ENCODE data around the gene TCF7L2.

The TCF7L2 gene

DNA sequence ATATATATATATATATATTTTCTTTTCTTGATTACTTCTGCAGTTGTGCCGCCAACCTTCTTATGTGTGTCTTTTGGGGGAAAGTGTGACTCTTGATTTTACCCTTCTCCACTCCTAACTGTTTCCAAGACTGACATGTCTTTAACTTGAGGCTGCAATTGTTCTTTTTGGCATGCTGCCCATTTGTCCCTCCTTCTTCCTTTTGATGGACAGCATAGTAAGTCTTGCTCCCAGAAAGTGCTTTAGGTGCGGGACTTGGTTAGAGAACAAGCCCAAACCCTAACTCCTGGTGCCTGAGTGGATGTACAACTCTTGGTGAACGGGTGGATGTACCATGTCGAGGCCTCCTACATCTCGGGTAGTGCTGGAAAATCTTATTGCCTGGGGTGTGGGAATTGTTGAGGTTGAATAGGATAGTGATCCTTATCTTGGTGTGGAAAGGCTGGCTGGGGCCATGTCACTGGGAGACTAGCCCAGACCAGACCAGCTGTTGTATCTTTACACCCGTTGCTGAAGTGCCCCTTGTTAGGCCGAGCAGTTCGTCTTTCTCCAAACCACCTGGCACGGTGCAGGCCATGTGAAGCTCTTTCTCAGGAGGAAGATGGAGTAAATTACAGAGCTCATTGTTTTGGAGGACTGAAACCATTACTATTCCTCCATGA is 16.3 kb downstream of the TCF7L2 start:
- no peak for DNase-seq (ENCODE audit: low read depth in 3 of 3)

DNA sequence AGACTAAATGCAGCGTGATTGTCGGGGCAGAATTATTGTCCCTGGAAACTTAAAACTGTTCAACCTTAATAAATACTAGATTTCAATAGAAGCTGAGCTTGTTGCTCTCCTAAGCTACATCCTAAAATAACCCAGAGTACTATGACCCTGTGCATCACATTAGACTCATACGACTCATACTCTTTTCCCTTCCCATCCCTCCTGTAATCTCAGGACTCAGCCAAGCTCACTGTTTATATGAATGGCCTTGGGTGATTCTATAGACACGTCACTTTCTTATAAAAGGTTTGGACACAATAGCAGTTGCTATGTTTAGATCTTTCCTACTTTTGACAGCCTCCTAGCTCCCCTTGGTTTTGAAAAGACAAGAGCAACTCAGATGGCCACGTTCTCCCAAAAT is 17.2 kb downstream of the TCF7L2 start:
- DNase-seq (ENCODE audit: low read depth in 3 of 3) = no peak

DNA sequence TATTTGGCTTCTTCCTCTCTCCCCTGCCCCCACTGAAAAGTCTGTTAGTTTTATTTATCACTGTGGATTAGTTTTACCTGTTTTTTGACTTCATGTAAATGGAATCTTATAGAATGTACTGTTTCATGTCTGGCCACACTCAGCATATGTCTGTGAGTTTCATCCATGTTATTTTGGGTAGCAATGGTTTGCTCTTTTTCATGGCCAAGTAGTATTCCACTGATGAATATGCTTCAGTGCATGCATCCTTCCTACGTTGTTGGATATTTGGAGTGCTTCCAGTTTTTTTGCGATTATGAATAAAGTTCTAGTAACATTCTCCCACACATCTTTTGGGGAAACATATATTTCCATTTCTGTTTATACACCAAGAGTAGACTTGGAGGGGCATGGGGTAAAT is 19.1 kb downstream of the TCF7L2 start:
- DNase-seq (ENCODE audit: low read depth in 3 of 3) = no peak

DNA sequence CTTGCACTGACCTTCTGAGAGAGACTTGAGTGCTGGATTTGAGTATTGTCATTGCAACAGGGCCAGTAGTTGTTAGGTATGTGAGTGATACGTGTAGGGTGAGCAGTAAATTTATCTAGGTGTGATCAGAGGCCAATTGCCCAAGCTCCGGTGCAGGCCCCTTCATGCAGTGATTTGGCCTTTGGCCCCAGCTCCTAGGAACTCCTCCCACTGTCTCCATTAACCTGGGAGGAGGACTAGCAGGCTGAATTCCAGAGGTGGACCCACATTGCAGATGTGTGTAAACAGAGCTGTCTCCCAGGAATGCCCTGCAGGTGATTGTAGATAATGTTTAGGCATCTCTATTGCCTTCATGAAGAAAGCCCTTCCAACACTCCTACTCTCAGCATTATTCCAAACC is 19.5 kb downstream of the TCF7L2 start:
- DNase-seq (ENCODE audit: low read depth in 3 of 3) = no peak

DNA sequence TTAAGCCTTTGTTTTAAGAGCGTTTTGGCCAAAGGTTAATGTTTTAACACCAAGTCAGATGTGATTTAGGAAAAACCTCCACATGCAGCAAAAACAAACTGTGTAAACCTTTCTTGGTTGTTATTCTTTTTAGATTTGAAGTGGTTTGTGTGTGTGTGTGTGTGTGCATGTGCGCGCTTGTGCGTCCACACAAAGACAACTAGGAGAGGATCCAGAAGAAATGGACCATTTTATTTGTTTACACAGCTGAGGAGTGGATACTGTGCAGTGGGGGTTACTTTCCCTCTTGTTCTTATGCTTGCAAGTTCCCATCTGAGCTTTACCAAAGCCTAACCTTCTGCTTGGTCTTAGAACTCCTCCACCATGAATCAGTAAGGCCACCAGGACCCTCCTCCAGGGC is 20.0 kb downstream of the TCF7L2 start:
- DNase-seq (ENCODE audit: low read depth in 3 of 3) = no peak

DNA sequence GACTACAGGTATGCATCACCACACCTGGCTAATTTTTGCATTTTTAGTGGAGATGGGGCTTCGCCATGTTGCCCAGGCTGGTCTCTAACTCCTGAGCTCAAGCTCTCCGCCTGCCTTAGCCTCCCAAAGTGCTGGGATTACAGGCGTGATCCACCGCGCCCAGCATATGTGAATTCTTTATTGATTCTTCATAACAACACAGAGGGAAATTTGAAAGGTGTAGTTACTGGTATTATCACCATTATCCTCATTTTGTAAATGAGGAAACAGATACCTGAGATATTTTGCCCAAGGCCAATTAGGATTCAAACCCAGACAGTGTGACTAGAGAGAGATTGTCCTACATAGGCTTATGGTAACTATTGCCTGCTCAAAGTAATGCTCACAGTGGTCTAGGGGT is 22.6 kb downstream of the TCF7L2 start:
- DNase-seq (ENCODE audit: low read depth in 3 of 3) = no peak

DNA sequence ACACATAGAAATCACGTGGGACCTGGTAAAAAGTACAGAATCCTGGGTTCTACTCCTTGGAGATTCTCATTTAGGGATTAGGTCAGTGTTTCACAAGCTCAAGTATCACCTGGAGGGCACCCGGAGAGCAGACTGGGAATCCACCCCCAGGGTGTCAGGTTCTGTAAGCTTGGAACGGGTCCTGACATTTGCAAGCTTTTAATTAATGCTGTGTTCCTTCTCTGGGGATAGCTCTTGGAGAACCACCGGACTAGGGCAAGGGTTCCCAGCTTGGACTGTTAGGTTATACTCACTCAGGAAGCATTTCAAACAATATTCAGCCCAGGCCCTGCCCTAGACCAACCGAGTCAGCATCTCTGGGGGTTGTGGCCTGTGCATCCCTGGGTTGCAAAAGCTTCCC is 23.0 kb downstream of the TCF7L2 start:
- no peak for DNase-seq (ENCODE audit: low read depth in 3 of 3)

DNA sequence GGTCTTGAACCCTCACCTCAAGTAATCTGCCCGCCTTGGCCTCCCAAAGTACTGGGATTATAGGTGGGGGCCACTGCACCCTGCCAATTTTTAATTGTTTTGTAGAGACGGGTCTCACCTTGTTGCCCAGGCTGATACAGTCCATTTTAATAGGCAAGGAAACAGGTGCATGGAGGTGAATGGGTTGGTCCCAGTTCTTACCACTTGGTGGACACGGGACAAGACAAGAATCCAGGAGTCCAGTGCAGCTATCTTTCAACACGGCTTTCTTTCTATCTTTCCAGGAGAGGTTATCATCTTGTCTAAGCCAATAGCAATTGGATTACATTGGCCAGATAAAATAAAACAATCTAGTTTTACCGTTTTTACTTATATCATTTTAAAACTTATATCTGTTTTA is 23.8 kb downstream of the TCF7L2 start:
- DNase-seq (ENCODE audit: low read depth in 3 of 3) = no peak

DNA sequence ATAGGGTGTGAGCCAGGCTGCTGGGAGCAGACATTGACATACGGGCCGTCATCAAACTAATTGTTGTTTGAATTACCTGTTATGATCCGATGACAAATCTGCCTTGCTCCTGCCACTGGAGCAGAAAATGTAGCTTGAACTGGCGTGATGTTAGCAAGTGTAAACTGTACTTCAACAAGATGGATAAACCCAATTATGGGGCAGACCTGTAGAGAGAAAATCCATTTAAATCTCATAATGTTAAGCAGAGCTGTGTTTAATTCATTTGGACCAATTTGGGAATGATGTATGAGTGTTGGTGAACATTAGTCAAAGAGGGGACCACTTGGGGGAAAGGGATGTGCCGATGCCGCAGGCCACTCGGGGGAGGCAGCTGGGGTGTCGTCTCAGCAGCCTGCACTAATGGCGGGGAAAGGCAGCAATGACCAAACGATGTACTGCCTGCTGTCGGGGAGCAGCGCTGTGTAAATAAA is 27.4 kb downstream of the TCF7L2 start:
- DNase-seq (ENCODE audit: low read depth in 3 of 3) = no peak

DNA sequence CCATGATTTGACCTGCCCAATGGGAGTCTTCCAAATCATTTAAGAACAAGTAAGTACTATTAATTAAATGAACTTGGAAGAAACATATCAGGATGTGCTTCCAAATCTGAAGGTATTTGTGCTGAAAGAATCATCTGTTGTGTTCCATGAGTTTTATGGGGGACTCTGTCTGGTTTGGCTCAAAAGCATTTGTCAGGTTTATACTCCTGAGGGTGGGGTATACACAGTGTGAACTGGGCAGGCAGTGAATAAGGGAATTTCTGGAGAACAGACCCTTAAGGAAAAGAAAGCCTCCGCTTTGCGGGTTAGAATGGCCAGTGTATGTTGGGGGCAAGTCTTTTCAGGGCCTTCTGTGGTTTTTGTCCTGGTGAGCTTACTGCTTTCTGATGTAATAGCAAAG is 29.9 kb downstream of the TCF7L2 start:
- no peak for DNase-seq (ENCODE audit: low read depth in 3 of 3)

DNA sequence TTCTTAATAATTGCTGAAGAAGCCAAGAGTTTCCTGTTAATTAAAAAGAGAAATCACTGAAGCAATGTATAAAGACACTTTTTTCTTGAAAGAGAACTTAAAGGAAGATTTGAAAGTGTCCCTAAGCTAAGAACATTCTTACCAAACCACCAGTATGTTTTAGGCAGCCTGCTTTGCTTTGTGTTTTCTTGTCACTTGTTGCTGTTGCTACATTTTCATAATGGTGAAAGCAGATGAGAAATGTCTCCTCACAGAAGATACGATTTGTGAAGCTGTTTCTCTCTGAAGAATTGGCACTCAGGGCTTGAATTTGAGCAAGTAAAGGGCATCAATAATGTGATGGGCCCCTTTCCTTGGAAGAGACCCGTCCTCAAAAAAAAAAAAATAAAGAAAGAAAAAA is 30.9 kb downstream of the TCF7L2 start:
- no peak for DNase-seq (ENCODE audit: low read depth in 3 of 3)

DNA sequence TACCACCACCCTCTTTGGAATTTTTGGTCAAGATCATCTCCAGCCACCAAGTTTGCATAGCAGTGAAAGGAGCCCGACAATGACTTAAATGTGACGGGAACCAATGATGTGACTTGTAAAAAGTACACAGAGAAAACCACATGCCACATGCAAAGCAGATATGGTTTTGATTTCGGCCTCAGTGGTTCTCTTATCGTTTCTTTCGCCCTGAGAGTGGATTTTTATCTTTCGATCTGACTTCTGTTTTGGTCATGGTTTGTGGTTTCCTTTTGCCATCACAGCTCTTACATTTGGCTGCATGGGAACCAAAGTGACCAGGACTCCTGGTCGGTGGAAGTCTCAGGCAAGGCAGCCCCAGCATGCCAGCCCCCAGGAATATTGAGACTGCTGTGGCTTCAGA is 31.5 kb downstream of the TCF7L2 start:
- DNase-seq (ENCODE audit: low read depth in 3 of 3) = peak; percentile 15 to 26 (median 19)

DNA sequence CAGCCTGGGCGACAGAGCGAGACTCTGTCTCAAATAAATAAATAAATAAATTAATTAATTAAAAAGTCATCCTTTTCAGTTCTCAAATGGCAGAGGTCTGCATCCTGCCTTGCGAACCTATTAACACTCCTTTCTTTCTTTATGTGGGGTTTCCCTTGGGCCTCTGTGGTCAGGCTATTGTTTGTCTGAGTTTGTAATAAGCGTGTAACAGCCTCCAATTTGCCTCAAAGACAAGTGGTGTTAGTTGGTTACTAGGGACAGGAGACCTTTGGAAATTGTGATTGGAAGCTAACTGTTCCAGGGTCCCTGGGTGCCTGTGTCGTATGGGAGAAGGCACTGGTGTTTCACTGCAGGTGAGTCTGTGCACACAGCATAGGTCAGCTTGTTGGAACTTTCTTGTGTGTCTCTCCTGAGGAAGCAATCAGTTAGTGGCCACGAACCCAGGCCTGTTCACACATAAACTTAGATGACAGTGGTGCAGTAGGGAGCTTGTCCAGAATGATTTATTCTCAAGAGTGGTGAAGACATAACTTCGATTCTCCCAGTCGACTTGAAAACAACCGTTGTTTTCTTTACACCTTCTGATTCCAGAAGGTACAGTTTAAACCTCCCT is 33.5 kb downstream of the TCF7L2 start:
- no peak for DNase-seq (ENCODE audit: low read depth in 3 of 3)

DNA sequence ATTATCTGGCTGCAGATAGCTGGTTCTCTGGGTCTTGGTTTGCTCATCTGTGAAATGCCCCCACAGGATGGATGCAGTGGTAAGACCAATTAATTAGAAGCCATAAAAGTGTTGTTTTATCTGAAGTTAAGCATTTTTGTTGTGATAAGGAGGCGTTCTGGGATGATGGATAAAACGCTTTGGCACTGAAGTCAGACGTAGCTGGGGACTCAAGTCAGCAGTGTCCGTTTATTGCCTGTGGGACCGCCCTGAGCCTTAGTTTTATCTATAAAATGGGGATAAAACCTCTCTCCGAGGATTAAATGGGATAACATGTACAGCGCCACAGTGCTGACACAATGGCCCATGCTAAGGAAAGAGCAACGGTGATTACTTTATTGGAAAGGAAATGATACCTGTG is 34.7 kb downstream of the TCF7L2 start:
- no peak for DNase-seq (ENCODE audit: low read depth in 3 of 3)

DNA sequence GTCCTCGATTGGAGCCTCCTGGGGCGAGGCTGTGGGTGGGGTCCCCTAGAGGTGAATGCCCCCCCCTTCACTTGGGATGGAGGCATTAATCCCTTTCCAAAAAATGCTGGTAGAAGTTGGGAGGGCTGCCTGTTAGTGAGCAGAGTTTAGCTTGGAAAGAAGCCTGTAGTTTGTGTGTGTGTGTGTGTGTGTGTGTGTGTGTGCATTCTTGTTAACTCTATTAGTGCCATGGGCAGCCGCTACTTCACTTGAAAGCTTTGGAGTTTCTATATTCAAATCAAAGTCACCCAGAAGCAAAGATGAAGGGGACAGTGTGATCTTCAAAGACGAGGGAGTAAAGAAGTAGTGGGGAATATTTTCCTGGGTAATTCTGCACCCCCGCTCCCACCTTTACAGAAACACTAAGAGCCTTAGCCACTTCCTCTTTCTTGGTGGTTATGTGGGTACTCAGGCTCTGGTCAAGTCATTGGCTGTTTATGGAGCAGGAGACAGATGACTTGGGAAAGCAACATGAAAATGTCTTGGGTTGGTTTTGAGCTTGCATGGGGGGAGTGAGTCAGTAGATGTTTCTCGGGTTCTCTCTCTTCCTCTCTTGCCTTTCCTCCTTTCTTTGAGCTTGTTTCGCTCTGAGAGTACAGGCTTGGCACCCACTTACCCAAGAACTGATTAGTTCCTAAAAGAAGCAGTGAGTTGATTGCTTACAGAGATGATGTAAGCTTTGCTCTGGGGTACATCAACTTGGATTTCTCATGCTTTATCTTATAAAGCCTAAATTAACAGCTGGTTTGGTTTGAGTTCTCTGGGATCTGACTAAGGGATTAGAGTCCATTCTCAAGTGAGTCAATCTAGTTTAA is 35.9 kb downstream of the TCF7L2 start:
- peak in 1 of 3 donors; percentile 6 for DNase-seq (ENCODE audit: low read depth in 3 of 3)

DNA sequence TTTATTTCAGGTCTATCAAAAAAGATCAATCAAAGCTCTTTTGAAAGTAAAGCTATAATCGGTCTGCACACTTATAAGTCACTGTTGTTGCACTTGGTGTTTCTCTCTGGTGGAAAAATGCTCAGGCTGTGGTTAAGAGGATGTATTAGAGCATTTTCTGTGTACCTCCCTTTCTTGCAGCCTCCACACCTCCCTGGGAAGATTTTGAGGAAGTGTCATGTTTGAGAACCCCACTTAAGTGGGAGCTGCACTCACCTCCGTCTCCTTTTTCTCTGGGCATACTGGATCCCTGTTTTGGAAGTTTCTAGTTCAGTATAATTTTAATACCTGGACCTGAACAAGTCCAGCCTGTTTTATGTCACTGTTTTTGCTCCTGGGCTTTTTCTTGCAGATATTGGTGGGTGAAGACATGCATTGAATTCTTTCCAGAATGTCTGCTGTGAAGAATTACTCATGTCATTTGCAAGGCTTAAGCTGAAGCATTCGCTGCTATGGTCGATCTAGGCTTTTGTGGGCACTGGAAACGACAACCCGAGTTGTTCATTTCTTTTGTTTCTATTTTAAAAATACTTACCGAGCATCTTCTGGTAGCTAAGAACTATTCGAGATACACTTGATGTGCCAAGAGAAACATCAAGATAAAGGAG is 36.6 kb downstream of the TCF7L2 start:
- DNase-seq (ENCODE audit: low read depth in 3 of 3) = no peak

DNA sequence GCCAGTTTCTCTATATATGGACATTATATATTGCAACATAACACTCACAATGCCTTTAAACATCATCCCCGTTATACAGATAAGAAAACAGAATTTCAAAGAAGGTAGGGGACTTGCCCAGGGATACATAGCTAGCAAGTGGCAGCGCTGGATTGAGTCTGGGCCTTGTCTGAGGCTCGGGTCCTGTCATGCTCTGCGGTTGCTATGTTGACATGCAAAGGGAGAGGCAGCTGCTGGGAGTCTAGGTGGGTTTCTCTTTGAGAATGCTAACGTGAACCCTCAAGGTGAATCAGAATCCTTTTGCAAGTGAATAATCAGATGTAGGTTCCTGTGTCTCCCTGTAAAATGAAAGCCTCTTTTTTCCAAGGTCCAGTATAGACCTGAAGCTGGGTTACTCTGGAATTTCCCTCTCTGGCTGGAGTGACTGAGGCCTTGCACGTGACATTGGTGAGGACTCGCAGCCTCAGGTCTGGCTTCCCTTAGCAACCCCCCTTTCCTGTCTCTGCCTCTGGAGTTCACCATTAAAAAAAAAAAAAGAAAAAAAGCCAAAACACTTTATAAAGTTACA is 38.9 kb downstream of the TCF7L2 start:
- no peak for DNase-seq (ENCODE audit: low read depth in 3 of 3)

DNA sequence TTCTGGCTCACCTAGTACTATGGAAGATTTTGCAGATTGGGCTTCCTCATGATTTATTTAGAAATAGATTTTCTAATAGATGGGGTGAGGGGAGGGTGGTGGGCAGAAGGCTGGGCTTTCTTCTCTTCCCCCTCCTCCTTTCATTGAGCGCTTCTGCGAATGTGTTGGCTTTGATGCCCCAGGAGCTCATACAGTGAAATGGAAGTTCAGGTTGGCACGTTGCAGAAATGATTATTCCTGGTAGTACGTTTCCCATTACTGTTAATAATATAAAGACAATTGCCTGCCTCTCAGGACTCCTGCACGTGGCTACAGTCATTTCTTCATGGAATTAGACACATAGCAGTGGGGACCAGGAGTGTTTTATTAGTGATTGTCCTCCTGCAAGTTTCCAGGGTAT is 39.8 kb downstream of the TCF7L2 start:
- no peak for DNase-seq (ENCODE audit: low read depth in 3 of 3)

DNA sequence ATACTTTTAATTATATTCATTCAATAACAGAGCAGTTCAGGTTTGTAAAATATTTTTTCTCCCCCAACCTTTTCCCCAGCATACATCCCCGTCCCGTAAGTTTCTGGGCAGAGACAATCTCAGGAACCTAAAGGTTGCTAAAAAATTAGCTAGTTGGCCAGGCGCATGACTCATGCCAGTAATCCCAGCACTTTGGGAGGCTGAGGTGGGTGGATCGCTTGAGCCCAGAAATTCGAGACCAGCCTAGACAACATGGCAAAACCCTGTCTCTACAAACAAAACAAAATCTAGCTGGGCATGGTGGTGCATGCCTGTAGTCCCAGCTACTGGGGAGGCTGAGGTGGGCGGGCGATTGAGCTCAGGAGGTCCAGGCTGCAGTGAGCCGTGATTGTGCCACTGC is 40.2 kb downstream of the TCF7L2 start:
- no peak for DNase-seq (ENCODE audit: low read depth in 3 of 3)

DNA sequence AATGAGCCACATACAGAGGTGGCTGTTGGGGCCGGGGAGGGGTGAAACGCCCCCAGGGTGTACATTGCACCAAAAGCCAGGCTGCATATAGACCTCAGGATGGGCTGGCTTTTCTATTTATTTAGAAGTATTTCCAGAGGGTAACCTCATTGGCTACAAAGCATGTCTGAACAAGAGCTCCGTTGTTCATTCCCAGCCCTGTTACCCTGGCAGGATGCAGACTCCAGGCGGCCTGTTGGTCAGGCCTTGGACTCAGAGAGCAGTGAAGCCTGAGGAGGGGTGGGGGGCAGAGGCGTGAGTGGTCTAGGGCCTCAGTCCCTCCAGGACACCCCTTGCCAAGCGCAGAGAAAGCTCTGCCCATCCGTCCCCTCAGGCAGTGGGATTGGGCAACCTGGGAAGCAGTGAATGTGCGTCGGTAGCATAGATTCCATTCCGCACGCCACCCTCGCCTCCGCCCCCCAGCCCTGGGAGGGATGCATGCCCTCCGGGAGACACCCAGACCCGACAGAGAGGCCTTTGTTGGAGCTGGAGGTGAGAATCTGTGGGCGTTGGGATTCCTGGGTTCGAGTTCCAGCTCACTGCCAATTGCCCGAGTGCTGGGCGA is 41.9 kb downstream of the TCF7L2 start:
- no peak for DNase-seq (ENCODE audit: low read depth in 3 of 3)

DNA sequence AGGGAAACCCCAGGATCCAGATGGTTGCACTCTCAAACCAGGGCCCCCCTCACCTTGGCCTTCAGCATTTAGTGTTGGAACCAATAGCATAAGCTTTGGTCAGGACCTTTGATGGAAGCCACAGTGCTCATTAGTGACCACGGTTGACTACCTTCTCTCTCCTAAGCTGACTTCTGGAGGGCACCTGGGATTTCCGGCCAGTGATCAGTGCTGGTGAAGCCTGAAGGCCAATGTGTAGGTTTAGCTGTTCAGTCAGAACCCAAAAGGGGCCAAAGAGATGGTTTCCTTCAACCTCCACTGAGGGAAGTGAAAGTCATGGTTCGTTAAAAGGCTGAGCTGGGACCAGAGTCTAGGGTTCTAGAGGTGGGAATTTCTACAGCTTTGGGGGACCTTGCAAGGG is 46.4 kb downstream of the TCF7L2 start:
- no peak for DNase-seq (ENCODE audit: low read depth in 3 of 3)

DNA sequence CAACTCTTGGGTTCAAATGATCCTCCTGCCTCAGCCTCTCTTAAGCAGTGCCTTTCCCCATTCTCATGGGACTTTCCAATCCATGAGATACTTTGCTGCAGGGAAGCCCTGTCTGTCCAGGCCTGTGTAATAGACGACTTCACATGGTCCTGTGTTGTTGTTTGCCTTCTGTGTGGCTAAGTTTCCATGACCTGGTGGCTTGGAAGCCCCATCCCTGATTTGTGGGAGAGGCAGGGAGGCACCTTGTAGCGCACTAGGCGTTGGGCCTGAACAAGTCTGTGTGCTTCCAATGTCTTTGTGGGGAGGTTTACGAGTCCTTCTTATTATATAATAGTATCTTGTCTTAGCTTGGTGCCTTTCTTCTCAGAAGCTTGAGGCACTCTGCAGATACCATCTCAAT is 49.1 kb downstream of the TCF7L2 start:
- no peak for DNase-seq (ENCODE audit: low read depth in 3 of 3)

All from stimulated activated CD4-positive, alpha-beta T cell treated with anti-CD3 and anti-CD28 coated beads, TNF-alpha, amount 100 ng/mL, for 48 hours (primary cell).